Skin epidermis (tissue), 12 donors: ENCODE results near the gene TSPEAR.
"Not testable (repeated sequence)": the region's sequence is repeated elsewhere in the genome, so short reads cannot be mapped to it uniquely, and the experiment has no call there.

Source experiments
- H3K27ac ChIP-seq, 21 experiments: fragments of 200-600 bp; sonication (generic) in 11 of 21; one replicate each; pipeline ENCODE4 v1.5.0; 2020; ENCODE audit warnings: mild to moderate bottlenecking in 3 of 21, inconsistent platforms in 2 of 21, moderate library complexity in 2 of 21
- H3K4me3 ChIP-seq, 7 experiments: fragments of 200-600 bp; sonication (generic) in 2 of 7; one replicate each; pipeline ENCODE4 v1.5.0; 2020; ENCODE audit warnings: inconsistent platforms in 2 of 7, mild to moderate bottlenecking in 2 of 7, moderate library complexity in 1 of 7

Gene TSPEAR

DNA sequence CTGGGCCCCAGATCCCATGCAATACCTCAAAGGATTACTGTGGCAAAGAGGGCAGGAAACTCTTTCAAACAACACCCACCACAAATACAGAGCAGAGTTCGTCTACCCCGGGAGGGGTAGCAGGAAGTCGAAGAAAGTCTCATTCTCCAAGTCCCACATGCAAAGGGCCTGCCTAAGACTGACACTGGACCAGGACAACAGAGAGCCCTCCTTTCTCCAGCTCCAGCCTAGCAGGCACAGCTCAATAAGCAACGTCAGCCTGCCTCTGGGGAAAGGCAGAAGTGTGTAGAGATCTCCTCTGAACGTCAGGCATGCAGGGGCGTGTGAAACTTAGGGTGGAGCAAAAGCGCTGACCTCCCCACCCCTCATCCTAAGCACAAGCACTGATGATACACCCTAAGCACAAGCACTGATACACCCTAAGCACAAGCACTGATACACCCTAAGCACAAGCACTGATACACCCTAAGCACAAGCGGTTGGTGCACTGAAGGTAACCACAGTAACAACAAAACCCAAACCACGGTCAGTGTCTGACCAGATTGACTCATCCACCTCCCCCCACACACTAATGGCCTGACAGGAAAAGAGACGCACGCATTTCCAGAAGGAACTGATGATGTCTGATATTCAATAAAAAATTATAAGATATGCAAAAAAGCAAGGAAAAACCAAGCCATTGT, 52.3 kb downstream of the TSPEAR start:
- Histone ChIP-seq H3K4me3 (no peak overlapping the region), H3K27ac (peak overlapping the region in 6 of 21 experiments; percentile 3 to 75 (median 48))

DNA sequence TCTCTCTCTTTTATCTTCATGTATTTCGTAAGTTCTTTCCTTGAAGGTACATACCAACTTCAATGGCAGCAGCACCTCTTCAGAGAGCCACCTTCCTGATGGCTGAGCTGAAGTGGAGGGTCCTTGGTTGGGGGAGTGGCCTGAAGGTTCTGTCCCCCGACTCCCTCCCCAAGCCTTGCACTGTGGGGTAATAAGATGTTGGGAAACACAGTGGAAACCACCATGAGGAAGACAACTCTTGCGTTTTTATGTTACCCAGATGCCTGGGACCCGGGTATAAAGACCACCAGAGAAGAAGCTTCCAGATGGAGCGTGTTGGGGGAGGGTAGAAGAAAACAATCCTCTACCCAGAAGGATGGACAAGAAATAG, 52.8 kb downstream of the TSPEAR start:
- peak overlapping the region in 6 of 21 experiments; percentile 3 to 75 (median 48) for H3K27ac ChIP-seq

DNA sequence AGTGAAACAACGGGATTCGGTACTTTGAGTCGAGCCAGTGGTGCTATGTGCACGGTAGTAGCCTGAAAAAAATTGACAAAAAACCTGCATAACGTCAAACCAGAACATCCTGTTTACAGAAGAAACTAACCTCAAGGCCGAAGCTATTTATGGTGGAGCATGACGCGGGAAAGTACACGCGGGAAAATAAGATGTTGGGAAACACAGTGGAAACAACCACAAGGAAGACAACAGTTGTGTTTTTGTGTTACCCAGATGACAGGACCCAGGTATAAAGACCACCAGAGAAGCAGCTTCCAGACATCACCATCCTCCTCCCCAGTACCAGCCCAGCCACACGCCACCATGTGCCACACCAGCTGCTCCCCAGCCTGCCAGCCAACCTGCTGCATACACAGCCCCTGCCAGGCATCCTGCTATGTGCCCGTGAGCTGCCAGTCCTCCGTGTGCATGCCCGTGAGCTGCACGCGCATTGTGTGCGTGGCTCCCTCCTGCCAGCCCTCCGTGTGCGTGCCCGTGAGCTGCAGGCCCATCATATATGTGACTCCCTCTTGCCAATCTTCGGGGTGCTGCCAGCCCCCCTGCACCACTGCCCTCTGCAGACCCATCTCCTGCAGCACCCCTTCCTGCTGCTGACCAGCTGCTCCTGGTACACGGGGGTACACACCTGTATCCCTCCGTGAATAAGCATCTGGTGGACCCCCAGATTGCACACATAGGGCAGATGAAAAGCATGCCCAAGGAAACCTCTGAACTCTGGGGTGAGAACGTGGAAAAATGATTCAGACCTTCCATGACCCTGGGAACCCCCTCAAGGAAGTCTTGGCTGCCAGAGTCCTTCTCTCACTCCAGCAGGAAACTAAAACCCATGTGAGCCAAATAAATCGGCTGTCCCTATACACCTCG, 53.5 kb downstream of the TSPEAR start, which contains the start of gene KRTAP12-3:
Gene KRTAP12-3, plus strand, starts transcription at position 298 of the 906 bp plus-strand sequence. Its CDS starts 48 bp downstream, at position 346.
- Histone ChIP-seq H3K4me3 (no peak within 1 kb of the TSS), H3K27ac (peak within 1 kb of the TSS in 8 of 21 experiments; percentile 16 to 75 (median 62))

More for the DNA sequence above, 52.8 kb downstream of the TSPEAR start:
- no peak overlapping the region for H3K4me3 ChIP-seq

DNA sequence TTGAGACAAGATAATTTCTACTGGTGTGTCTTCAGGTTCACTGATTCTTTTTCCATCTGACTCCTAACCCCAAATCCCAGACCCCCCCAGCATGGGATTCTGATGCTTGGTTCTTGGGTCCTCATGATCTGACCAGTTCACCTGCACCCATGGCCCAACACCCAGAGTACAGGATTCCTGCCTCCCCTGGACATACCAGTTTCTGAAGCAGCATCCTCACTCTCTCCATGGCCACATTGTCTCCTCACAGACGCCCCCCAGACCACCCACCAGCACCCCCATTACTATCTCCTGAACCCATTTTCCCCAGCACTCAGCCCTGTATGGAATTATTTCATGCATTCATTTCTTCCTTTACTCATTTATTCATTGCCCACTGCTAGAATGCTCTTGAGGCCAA, 54.5 kb downstream of the TSPEAR start:
- H3K4me3 ChIP-seq = no peak overlapping the region
- peak overlapping the region in 6 of 21 experiments; percentile 18 to 75 (median 55) for H3K27ac ChIP-seq

DNA sequence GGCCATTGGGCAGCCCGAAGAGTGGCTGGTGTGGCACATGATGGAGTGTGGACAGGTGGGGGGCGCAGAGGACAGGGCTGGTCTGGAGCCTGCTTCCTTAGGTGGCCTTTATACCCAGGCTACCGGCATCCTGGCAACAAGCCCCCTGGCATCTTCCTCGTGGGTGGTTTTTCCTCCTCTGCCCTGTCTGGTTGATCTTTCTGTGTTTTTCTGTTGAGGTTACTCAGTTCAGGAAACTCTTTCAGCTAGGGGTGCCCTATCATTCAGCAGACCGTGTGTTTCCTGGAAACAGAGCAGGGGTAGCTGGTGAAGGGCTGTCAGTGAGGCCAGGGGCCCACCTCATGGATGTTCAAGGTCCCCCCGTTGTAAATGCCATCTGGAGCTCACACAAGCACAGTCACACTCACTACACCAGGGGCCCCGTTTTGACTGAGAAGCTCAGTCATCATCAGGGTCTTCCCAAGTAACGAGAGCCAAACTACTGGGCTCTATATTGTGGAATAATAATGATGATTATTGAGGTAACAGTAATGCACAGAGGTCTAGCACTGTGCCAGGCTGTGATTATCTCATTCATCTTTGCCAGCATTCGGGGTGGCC, 56.7 kb downstream of the TSPEAR start, which contains the start of gene KRTAP12-4:
Gene KRTAP12-4, minus strand, starts transcription at position 84 of the 600 bp plus-strand sequence. Its CDS starts 45 bp downstream, at position 39.
- Histone ChIP-seq H3K4me3 (no peak within 1 kb of the TSS), H3K27ac (peak within 1 kb of the TSS in 2 of 21 experiments; percentile 39 to 58)

DNA sequence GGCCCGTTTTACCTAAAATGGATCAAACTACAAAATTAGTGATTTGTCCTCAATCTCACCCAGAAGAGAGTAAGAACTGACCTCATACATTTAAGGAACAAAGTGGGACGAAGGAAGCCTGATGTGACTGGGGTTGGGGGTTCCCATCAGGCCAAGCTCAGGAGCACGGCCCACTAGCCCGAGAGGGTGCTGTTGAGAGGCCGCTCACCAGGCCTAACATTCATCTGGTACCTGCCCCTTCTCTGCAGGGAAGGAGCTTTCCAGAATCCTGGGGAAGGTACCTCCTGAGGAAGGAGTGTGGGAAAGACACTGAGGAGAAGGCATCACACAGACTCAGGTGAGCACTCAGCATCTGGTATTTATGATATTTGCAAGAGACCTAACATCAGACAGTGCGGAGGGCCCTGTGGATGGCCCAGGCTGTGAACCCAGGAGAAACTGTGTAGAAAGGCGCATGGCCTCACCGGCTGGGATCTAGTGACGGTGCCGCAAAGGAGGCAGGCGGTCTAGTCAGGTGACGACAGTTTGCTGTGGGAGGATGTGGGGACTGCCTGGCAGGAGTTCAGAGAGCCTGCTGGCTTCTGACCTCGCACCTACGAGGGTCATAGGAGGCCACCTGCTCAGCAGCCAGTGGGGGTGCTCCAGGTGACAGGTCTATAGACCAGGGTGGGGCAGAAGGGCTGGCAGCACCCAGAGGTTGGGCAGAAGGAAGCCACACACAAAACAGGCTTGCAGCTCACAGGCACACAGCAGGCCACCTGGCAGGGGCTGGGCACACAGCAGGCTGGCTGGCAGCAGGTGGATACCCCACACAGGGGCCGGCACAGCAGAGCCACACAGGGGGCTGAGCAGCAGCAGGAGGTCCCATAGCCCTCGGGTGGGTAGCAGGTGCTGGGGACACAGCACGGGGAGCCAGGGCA, 57.5 kb downstream of the TSPEAR start:
- peak overlapping the region in 2 of 21 experiments; percentile 39 to 58 for H3K27ac ChIP-seq
- H3K4me3 ChIP-seq = no peak overlapping the region

DNA sequence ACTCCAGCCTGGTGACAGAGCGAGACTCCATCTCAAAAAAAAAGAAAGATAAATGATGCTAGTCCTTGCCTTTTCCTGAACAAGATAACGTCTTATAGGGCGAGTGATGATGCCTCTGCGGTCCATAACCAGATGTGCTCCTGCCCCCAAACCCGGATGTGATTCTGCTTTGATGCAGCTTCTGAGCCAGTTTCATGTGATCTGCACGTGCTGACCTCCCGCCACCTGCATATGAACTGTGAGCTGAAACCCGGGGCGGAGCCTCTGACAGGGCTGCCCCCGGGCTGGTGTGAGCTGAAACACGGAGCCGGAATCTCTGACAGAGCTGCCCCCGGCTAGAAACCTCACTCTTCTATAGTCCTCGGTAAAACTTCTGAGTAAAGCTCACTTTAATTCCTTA, 58.2 kb downstream of the TSPEAR start:
- Histone ChIP-seq H3K27ac (no peak overlapping the region), H3K4me3 (no peak overlapping the region)

DNA sequence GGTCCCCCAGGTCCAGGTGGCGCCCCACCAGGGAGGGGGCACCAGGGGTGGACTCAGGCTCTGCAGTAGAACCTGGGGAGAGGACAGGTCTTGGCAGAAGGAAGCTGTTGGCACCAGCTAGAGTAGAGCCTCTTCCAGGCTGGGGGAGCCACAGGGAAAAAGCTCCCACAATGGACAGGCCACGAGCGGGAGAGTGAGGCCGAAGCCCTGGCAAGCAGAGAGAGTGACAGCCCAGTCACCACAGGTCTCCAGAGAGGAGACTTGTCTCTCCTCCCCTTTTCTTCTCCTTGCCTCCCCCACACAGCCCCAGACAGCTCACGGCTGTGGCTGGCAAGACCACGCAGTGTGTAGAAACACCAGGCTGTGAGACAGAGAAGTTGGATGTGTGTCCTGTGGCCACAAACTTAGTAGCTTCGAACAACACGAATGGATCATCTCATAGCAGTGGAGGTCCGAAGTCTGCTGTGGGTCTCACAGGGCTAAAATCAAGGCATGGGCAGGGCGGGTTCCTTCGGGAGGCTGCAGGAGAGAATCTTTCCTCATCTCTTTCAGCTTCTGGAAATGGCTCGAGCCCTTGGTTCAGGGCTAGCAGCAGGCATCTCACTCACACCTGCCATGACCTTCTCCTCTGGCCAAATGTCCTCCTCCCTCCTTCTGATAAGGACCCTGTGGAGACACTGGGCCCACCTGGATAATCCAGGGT, 60.2 kb downstream of the TSPEAR start:
- H3K4me3 ChIP-seq = no peak overlapping the region
- H3K27ac ChIP-seq = no peak overlapping the region

DNA sequence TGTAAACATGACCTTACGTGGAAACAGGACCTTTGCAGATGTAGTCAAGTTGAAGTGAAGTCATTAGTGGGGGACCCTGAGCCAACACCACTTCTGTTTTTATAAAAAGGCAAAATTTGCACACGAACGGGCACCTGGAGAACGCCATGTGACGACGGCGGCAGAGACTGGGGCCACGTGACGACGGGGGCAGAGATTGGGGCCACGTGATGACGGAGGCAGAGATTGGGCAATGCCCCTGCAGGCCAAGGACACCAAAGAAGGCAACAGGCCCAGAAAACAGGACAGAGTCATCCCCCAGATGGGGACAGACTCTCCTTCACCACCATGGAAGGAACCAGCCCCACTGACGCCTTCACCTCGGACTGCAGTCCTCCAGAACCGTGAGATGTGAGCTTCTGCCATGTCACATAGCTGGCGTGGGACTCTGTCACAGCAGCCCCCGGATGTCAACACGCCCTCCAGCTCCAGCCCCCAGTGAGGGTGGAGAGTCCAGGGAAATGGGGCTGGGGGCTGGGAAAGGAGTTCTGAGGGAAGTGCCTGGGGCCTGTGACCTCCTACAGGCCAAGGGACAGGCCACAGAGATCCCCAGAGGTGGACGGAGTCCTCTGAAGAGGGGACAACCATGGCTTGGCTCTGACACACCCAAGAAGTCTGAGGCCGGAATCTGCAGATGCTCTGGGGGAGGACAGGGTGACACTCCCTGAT, 61.0 kb downstream of the TSPEAR start:
- H3K27ac ChIP-seq = no peak overlapping the region
- no peak overlapping the region for H3K4me3 ChIP-seq

DNA sequence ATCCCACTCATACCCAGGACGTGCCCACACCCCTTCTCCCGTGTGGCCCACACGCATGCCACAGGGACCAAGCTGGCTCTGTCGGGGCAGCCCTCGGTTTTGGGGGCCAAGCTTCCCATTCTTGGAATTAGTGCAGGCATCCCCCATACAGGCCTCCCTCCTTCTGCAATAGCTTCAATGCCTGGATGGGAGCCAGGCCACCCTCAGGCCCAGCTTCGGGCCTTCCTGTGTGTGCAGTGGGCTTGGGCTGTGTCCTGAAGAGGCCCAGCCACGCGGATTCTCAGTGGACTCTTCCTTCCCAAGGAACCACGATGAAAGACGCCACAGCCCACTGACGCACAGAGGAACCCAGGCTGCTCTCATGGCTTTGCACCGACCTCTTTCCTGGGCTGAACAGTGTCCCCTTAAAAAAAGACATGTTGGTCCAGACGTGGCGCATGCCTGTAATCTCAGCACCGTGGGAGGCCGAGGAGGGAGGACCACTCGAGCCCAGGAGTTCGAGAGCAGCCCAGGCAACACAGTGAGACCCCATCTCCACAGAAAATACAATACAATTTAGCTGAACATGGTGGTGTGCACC, 61.8 kb downstream of the TSPEAR start:
- H3K4me3 ChIP-seq = no peak overlapping the region
- H3K27ac ChIP-seq = no peak overlapping the region

DNA sequence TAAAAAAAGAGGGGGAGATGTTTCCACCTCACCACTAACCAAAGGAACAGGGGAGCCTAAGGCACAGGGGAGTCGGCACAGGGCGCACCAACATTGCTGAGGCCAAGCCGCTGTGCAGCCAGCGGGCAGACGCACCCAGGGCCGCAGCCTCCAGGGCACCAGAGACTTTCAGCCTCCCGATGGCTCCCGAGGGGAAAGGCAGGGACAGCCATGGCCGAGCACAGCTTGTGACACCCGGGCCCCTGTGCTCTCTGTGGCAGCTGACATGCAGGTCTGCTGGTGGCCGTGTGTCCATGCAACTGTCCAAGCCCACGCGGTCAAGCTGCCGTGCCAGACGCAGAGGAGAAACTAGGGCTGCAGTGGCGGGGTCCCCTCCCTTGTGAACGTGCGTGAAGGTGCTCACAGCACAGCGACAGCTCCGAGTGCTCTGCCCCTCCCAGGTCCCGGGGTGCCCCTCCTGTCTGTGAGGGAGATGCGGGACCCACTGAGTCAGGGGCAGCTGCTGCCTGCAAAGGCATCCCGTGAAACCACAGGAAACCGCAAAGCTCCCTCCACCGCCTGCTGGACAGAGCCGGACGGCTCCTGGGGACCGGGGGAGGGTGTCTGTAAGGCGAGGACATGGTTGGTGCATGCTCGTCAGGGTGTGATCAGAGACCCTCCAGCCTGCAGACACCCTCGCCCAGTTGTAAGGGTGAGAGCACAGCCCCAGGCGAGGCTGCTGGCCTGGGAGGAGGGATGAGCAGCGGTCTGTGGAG, 62.6 kb downstream of the TSPEAR start:
- no peak overlapping the region for H3K27ac ChIP-seq
- no peak overlapping the region for H3K4me3 ChIP-seq

DNA sequence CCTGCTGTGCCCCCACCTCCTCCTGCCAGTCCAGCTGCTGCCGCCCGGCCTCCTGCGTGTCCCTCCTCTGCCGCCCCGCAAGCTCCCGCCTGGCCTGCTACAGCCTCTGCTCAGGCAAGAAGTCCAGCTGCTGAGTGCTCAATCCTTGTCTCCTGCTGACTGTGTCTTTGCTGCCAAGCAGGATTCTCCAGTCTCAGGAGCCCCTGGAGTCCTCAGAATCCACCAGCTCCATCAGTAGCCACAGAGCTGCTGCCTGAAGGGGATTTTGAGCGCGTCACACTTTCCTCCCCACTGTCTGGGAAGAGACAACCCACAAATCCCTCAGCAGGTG, 64.2 kb downstream of the TSPEAR start:
- H3K27ac ChIP-seq = no peak overlapping the region
- no peak overlapping the region for H3K4me3 ChIP-seq

DNA sequence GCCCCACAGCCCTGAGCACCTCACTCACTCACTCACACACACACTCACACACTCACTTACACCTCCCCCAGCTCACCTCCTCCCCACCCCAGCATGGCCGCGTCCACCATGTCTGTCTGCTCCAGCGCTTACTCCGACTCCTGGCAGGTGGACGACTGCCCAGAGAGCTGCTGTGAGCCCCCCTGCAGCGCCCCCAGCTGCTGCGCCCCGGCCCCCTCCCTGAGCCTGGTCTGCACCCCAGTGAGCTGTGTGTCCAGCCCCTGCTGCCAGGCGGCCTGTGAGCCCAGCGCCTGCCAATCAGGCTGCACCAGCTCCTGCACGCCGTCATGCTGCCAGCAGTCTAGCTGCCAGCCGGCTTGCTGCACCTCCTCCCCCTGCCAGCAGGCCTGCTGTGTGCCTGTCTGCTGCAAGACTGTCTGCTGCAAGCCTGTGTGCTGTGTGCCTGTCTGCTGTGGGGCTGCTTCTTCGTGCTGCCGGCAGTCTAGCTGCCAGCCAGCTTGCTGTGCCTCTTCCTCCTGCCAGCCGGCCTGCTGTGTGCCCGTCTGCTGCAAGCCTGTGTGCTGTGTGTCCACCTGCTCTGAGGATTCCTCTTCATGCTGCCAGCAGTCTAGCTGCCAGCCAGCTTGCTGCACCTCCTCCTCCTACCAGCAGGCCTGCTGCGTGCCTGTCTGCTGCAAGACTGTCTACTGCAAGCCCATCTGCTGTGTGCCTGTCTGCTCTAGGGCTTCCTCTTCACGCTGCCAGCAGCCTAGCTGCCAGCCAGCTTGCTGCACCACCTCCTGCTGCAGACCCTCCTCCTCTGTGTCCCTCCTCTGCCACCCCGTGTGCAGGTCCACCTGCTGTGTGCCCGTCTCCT, 64.8 kb downstream of the TSPEAR start, which contains the start of gene KRTAP10-11:
Gene KRTAP10-11, plus strand, starts transcription at position 49 of the 856 bp plus-strand sequence. Its CDS starts 45 bp downstream, at position 94.
- H3K4me3 ChIP-seq, H3K27ac ChIP-seq: not testable (repeated sequence)

DNA sequence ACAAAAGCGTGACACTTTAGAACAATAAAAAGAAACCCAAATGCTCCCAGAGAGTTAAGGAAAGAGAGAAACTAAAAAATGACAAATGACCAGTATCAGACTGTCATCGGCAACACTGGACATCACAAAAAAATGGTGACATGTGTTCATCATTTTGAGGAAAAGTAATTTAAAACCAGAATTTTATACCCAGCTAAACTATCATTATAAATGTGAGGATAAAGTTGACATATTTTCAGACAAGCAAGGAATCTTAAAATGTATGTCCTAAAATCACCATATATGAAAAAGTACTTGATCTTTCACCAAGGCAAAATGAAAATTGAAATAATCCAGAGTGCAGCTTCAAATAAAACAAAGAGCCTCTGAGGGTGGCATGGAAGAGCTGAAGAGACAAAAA, 66.5 kb downstream of the TSPEAR start:
- no peak overlapping the region for H3K27ac ChIP-seq
- H3K4me3 ChIP-seq = no peak overlapping the region

DNA sequence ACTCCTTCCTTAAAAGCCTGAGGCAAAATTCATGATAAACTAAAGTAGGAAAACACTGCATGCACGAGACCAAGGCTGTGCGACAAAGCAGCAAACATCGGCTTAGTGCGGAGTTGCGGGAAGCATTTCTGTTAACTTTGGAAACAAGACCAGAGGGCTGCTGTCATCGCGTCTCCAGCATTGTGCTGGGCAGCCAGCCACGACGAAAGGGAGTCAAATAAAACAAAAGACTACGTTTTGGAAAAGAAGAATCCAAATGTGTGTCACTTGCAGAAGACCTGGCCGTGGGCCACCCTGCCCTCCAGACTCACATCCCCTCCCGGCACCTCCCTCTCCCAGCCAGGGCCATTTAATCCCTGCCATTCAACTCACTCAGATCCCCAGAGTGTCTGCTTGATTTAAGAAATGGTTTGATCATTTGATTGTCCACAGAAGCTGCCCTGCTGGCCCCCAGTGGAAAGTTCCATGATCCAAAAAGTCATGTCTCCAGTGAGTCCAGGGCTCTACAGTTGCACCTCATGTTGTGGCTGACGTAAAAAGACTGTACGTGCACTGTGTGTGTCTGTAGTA, 67.5 kb downstream of the TSPEAR start:
- Histone ChIP-seq H3K27ac (no peak overlapping the region), H3K4me3 (no peak overlapping the region)

DNA sequence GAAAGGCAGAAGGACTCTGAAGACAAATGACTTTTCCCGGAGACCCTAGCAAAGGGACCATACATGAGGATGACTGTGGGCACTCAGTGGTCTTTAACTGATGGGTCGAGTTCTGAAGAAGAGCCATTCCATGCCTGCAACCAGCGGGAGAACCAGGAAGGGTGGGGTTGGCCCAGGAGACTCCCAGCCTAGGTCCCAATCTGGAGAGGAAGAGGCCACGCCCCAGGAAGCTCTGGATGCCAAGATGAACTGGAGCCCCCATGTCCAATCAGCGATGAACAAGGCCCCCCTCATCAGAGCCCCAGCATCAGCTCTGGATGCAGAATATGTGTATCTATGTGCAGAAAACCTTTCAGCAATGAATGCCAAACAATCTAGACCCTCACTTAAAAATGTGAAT, 70.6 kb downstream of the TSPEAR start:
- no peak overlapping the region for H3K4me3 ChIP-seq
- no peak overlapping the region for H3K27ac ChIP-seq
